Measurements from ENCODE around the gene CCDC54.
"Not testable (repeated sequence)": the region's sequence is repeated elsewhere in the genome, so short reads cannot be mapped to it uniquely, and the experiment has no call there.

The CCDC54 gene

GRCh38 chr3:107377151-107377550 is at the start of gene CCDC54:
TSS of gene CCDC54 (plus strand) at chr3:107377439. CDS start at chr3:107377588, 149 bp downstream.
- H3K36me3 ChIP-seq (ENCODE audit: insufficient read depth, low read length) = no peaks in the 10 kb centered on the region
- peaks cover 7% of the 10 kb centered on the region for H3K4me1 ChIP-seq (ENCODE audit: insufficient read depth, low read length, severe bottlenecking)
- no peak within 1 kb of the TSS for H3K27ac ChIP-seq (ENCODE audit: low read depth, low read length, poor library complexity, severe bottlenecking)
- H4K20me1 ChIP-seq (ENCODE audit: insufficient read depth, low read length) = no peaks in the 10 kb centered on the region
- H3K9me2 ChIP-seq (ENCODE audit: low read depth, low read length) = no peaks in the 10 kb centered on the region
- TF ChIP-seq CTCF (IDR thresholded peaks at IDR 0.05; ENCODE audit: low read length) (no peak), EZH2 (IDR thresholded peaks at IDR 0.05; ENCODE audit: borderline replicate concordance, low read length) (no peak)
- H3K9me3 ChIP-seq (ENCODE audit: low read length) = no peaks in the 10 kb centered on the region
- no peak within 1 kb of the TSS for H3K4me3 ChIP-seq (ENCODE audit: low read depth, low read length, poor library complexity, severe bottlenecking)
- H2AFZ ChIP-seq (ENCODE audit: low read length) = no peak within 1 kb of the TSS
- no peaks in the 10 kb centered on the region for H3F3A ChIP-seq (ENCODE audit: insufficient read depth, low read length)
- H3K4me2 ChIP-seq (ENCODE audit: low read length) = no peak within 1 kb of the TSS
- H3K79me2 ChIP-seq (ENCODE audit: insufficient read depth, low read length) = no peaks in the 10 kb centered on the region
- no peak within 1 kb of the TSS for H3K9ac ChIP-seq (ENCODE audit: low read length)
- no peaks in the 10 kb centered on the region for H3K27me3 ChIP-seq (ENCODE audit: insufficient read depth, low read length)

- Histone ChIP-seq H4K20me1 (ENCODE audit: insufficient read depth, low read length) (no peaks in the 10 kb centered on the region), H2AFZ (ENCODE audit: low read length) (no peak overlapping the region), H3K9ac (ENCODE audit: low read length) (no peak overlapping the region), H3K9me2 (ENCODE audit: low read depth, low read length) (no peaks in the 10 kb centered on the region), H3F3A (ENCODE audit: insufficient read depth, low read length) (no peaks in the 10 kb centered on the region), H3K4me2 (ENCODE audit: low read length) (no peak overlapping the region; the same call in 1 of the 2 replicates), H3K9me3 (ENCODE audit: low read length) (no peaks in the 10 kb centered on the region), H3K79me2 (ENCODE audit: insufficient read depth, low read length) (no peaks in the 10 kb centered on the region), H3K36me3 (ENCODE audit: insufficient read depth, low read length) (no peaks in the 10 kb centered on the region), H3K27me3 (ENCODE audit: insufficient read depth, low read length) (no peaks in the 10 kb centered on the region), H3K4me1 (ENCODE audit: insufficient read depth, low read length, severe bottlenecking) (peaks cover 65% of the 10 kb centered on the region), H3K4me3 (ENCODE audit: low read depth, low read length, poor library complexity, severe bottlenecking) (no peak overlapping the region), H3K27ac (ENCODE audit: low read depth, low read length, poor library complexity, severe bottlenecking) (no peak overlapping the region)
- TF ChIP-seq CTCF (IDR thresholded peaks at IDR 0.05; ENCODE audit: low read length) = no peak
- no peak for TF ChIP-seq EZH2 (IDR thresholded peaks at IDR 0.05; ENCODE audit: borderline replicate concordance, low read length)
These were observed 49.2 kb upstream of the CCDC54 start for GRCh38 chr3:107328069-107328468.

GRCh38 chr3:107329088-107329487 is 48.2 kb upstream of the CCDC54 start:
- no peak overlapping the region for H3K9ac ChIP-seq (ENCODE audit: low read length)
- H3K79me2 ChIP-seq (ENCODE audit: insufficient read depth, low read length) = no peaks in the 10 kb centered on the region
- no peaks in the 10 kb centered on the region for H3K9me3 ChIP-seq (ENCODE audit: low read length)
- no peaks in the 10 kb centered on the region for H3K27me3 ChIP-seq (ENCODE audit: insufficient read depth, low read length)
- no peaks in the 10 kb centered on the region for H4K20me1 ChIP-seq (ENCODE audit: insufficient read depth, low read length)
- no peaks in the 10 kb centered on the region for H3K9me2 ChIP-seq (ENCODE audit: low read depth, low read length)
- H3K36me3 ChIP-seq (ENCODE audit: insufficient read depth, low read length) = no peaks in the 10 kb centered on the region
- peaks cover 55% of the 10 kb centered on the region for H3K4me1 ChIP-seq (ENCODE audit: insufficient read depth, low read length, severe bottlenecking)
- no peak overlapping the region for H2AFZ ChIP-seq (ENCODE audit: low read length)
- TF ChIP-seq CTCF (IDR thresholded peaks at IDR 0.05; ENCODE audit: low read length) (no peak), EZH2 (IDR thresholded peaks at IDR 0.05; ENCODE audit: borderline replicate concordance, low read length) (no peak)
- H3F3A ChIP-seq (ENCODE audit: insufficient read depth, low read length) = no peaks in the 10 kb centered on the region
- H3K4me2 ChIP-seq (ENCODE audit: low read length) = no peak overlapping the region
- no peak overlapping the region for H3K27ac ChIP-seq (ENCODE audit: low read depth, low read length, poor library complexity, severe bottlenecking)
- no peak overlapping the region for H3K4me3 ChIP-seq (ENCODE audit: low read depth, low read length, poor library complexity, severe bottlenecking)

- not testable (repeated sequence) for H3K9me3 ChIP-seq (ENCODE audit: low read length); H2AFZ ChIP-seq (ENCODE audit: low read length); H3K27me3 ChIP-seq (ENCODE audit: insufficient read depth, low read length); H3K9me2 ChIP-seq (ENCODE audit: low read depth, low read length); H3K9ac ChIP-seq (ENCODE audit: low read length); H3K79me2 ChIP-seq (ENCODE audit: insufficient read depth, low read length); H3K4me2 ChIP-seq (ENCODE audit: low read length); H4K20me1 ChIP-seq (ENCODE audit: insufficient read depth, low read length); H3K4me3 ChIP-seq (ENCODE audit: low read depth, low read length, poor library complexity, severe bottlenecking); H3F3A ChIP-seq (ENCODE audit: insufficient read depth, low read length); H3K27ac ChIP-seq (ENCODE audit: low read depth, low read length, poor library complexity, severe bottlenecking); H3K36me3 ChIP-seq (ENCODE audit: insufficient read depth, low read length); H3K4me1 ChIP-seq (ENCODE audit: insufficient read depth, low read length, severe bottlenecking)
These were observed 37.5 kb upstream of the CCDC54 start for GRCh38 chr3:107339690-107340089.

Measured in OCI-LY1 (cell line).